ENCODE results near the gene THRAP3. TPM values are rescaled to one million over a fixed set of nuclear protein-coding genes. Genes with fewer than 3 reads are reported as not detected.
A peak's percentile ranks its signal among the peaks of the same experiment; 100 is the strongest.

The THRAP3 gene
- total RNA-seq, 1 experiment from 2014 or later = 160 TPM

DNA sequence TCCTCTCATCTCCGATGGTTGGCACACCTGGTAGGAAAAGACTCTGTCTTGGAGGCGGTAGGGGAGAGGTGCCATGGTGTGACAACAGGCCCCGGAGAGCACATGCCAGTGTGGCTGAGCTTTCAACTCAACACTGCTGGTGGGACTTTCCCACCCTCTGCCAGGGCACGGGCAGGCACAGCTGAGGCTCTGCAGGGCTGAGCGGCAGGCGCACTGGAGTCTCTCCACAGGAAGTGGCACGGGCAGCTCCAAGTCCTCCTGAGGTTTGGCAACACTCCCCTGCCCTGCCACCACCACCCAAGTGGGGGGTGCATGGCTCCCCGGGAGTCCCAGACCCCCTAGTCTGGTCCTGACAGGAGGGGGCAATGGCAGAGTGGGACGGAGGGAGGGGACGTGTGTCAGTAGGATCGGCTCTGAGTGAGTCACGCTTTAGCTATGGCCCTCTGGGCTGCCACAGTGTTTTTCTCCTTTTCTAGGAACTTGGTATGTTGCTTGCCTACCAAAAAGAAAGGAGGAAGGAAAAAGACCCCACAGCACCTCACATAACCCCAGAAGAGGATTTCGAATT is 126.5 kb downstream of the THRAP3 start:
- ATAC-seq = no peak
- H3K4me1 Mint-ChIP-seq = peaks cover 8% of the 10 kb centered on the region
- TF ChIP-seq, protein P1, sequence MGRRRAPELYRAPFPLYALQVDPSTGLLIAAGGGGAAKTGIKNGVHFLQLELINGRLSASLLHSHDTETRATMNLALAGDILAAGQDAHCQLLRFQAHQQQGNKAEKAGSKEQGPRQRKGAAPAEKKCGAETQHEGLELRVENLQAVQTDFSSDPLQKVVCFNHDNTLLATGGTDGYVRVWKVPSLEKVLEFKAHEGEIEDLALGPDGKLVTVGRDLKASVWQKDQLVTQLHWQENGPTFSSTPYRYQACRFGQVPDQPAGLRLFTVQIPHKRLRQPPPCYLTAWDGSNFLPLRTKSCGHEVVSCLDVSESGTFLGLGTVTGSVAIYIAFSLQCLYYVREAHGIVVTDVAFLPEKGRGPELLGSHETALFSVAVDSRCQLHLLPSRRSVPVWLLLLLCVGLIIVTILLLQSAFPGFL (CRISPR knock-in tag; IDR thresholded peaks at IDR 0.05; ENCODE audit: borderline replicate concordance) = no peak
- no peak for TF ChIP-seq TEAD4 (CRISPR knock-in tag; IDR thresholded peaks at IDR 0.05)
- TF ChIP-seq, protein P2, sequence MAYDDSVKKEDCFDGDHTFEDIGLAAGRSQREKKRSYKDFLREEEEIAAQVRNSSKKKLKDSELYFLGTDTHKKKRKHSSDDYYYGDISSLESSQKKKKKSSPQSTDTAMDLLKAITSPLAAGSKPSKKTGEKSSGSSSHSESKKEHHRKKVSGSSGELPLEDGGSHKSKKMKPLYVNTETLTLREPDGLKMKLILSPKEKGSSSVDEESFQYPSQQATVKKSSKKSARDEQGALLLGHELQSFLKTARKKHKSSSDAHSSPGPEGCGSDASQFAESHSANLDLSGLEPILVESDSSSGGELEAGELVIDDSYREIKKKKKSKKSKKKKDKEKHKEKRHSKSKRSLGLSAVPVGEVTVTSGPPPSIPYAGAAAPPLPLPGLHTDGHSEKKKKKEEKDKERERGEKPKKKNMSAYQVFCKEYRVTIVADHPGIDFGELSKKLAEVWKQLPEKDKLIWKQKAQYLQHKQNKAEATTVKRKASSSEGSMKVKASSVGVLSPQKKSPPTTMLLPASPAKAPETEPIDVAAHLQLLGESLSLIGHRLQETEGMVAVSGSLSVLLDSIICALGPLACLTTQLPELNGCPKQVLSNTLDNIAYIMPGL (CRISPR knock-in tag; IDR thresholded peaks at IDR 0.05) = no peak
- TF ChIP-seq, protein P3, sequence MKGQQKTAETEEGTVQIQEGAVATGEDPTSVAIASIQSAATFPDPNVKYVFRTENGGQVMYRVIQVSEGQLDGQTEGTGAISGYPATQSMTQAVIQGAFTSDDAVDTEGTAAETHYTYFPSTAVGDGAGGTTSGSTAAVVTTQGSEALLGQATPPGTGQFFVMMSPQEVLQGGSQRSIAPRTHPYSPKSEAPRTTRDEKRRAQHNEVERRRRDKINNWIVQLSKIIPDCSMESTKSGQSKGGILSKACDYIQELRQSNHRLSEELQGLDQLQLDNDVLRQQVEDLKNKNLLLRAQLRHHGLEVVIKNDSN (CRISPR knock-in tag; IDR thresholded peaks at IDR 0.05) = no peak
- no peak for TF ChIP-seq ZNF121 (CRISPR knock-in tag; IDR thresholded peaks at IDR 0.05)
- TF ChIP-seq, protein P4, sequence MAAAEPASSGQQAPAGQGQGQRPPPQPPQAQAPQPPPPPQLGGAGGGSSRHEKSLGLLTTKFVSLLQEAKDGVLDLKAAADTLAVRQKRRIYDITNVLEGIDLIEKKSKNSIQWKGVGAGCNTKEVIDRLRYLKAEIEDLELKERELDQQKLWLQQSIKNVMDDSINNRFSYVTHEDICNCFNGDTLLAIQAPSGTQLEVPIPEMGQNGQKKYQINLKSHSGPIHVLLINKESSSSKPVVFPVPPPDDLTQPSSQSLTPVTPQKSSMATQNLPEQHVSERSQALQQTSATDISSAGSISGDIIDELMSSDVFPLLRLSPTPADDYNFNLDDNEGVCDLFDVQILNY (CRISPR knock-in tag; IDR thresholded peaks at IDR 0.05) = no peak
- no peak for TF ChIP-seq EMX1 (CRISPR knock-in tag; IDR thresholded peaks at IDR 0.05)
- TF ChIP-seq ERG (CRISPR knock-in tag; IDR thresholded peaks at IDR 0.05) = no peak
- TF ChIP-seq ETV6 (CRISPR knock-in tag; IDR thresholded peaks at IDR 0.05) = no peak
- no peak for TF ChIP-seq ZNF671 (CRISPR knock-in tag; IDR thresholded peaks at IDR 0.05)
- peak overlapping the region; percentile 30; the same call in 1 of the 2 replicates for H3K27ac Mint-ChIP-seq
- H3K9me3 Mint-ChIP-seq = no peaks in the 10 kb centered on the region
- peaks cover 31% of the 10 kb centered on the region for H3K36me3 Mint-ChIP-seq
- no peak for DNase-seq (ENCODE audit: low spot score)
- POLR2A ChIA-PET = no interaction called here
- no peak overlapping the region for H3K4me3 Mint-ChIP-seq
- no peaks in the 10 kb centered on the region for H3K27me3 Mint-ChIP-seq (ENCODE audit: low read depth)
- CTCF ChIA-PET = interaction anchor here (1.2 to 7.0 kb wide), 4 partner anchors 9 to 69 kb away, joined by 3 to 72 read pairs (median 20); no protein-coding TSS in a partner anchor

DNA sequence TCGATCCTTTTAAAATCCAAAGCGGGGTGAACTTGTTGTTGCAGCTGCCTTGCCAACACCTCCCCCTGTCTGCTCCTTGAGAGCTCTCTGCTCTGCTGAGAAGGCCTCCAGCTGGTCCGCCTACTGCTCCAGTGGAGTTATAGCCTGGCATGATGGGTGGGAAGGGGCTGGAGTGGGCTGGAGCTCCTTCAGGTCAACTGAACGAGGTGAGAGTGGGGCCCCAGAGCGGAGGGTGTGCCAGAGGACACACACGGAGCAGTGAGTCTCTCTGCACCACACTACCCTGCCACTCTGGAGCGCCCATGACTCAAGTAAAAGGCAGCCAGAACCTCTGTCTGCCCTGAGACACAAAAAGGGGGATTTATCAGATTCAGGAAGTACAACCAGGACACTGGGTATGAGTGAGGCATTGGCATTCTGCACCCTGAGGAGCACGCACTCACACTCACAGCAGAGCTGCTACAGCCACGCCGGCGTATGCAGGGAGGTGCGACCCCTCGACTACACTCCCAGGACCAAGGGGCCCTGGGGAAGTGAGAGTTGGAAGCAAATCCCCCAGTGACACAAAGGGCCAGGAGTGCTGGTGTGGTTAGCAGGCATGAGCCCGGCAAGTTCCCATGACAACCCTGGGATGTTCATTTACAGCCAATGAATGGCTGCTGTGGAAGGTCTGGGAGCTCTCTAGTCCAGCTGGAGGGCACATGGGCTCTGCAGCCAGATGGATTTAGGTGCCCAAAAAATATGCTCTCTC is 127.2 kb downstream of the THRAP3 start:
- H3K9me3 Mint-ChIP-seq = no peaks in the 10 kb centered on the region
- H3K4me3 Mint-ChIP-seq = no peak overlapping the region
- ATAC-seq = no peak
- no peak for DNase-seq (ENCODE audit: low spot score)
- POLR2A ChIA-PET = no interaction called here
- peaks cover 35% of the 10 kb centered on the region for H3K36me3 Mint-ChIP-seq
- H3K27ac Mint-ChIP-seq = peak overlapping the region; percentile 53
- H3K4me1 Mint-ChIP-seq = peaks cover 8% of the 10 kb centered on the region
- H3K27me3 Mint-ChIP-seq (ENCODE audit: low read depth) = no peaks in the 10 kb centered on the region
- CTCF ChIA-PET = interaction anchor here (1.2 to 7.0 kb wide), 4 partner anchors 9 to 68 kb away, joined by 3 to 72 read pairs (median 20); no protein-coding TSS in a partner anchor
- TF ChIP-seq, protein P5, sequence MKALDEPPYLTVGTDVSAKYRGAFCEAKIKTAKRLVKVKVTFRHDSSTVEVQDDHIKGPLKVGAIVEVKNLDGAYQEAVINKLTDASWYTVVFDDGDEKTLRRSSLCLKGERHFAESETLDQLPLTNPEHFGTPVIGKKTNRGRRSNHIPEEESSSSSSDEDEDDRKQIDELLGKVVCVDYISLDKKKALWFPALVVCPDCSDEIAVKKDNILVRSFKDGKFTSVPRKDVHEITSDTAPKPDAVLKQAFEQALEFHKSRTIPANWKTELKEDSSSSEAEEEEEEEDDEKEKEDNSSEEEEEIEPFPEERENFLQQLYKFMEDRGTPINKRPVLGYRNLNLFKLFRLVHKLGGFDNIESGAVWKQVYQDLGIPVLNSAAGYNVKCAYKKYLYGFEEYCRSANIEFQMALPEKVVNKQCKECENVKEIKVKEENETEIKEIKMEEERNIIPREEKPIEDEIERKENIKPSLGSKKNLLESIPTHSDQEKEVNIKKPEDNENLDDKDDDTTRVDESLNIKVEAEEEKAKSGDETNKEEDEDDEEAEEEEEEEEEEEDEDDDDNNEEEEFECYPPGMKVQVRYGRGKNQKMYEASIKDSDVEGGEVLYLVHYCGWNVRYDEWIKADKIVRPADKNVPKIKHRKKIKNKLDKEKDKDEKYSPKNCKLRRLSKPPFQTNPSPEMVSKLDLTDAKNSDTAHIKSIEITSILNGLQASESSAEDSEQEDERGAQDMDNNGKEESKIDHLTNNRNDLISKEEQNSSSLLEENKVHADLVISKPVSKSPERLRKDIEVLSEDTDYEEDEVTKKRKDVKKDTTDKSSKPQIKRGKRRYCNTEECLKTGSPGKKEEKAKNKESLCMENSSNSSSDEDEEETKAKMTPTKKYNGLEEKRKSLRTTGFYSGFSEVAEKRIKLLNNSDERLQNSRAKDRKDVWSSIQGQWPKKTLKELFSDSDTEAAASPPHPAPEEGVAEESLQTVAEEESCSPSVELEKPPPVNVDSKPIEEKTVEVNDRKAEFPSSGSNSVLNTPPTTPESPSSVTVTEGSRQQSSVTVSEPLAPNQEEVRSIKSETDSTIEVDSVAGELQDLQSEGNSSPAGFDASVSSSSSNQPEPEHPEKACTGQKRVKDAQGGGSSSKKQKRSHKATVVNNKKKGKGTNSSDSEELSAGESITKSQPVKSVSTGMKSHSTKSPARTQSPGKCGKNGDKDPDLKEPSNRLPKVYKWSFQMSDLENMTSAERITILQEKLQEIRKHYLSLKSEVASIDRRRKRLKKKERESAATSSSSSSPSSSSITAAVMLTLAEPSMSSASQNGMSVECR (CRISPR knock-in tag; IDR thresholded peaks at IDR 0.05; ENCODE audit: borderline replicate concordance) = no peak
- TF ChIP-seq TEAD1 (CRISPR knock-in tag; IDR thresholded peaks at IDR 0.05) = no peak
- no peak for TF ChIP-seq FOXK1 (CRISPR knock-in tag; IDR thresholded peaks at IDR 0.05)
- no peak for TF ChIP-seq NFE2L1 (CRISPR knock-in tag; IDR thresholded peaks at IDR 0.05)
- no peak for TF ChIP-seq CTCF (IDR thresholded peaks at IDR 0.05)
- TF ChIP-seq, protein P6, sequence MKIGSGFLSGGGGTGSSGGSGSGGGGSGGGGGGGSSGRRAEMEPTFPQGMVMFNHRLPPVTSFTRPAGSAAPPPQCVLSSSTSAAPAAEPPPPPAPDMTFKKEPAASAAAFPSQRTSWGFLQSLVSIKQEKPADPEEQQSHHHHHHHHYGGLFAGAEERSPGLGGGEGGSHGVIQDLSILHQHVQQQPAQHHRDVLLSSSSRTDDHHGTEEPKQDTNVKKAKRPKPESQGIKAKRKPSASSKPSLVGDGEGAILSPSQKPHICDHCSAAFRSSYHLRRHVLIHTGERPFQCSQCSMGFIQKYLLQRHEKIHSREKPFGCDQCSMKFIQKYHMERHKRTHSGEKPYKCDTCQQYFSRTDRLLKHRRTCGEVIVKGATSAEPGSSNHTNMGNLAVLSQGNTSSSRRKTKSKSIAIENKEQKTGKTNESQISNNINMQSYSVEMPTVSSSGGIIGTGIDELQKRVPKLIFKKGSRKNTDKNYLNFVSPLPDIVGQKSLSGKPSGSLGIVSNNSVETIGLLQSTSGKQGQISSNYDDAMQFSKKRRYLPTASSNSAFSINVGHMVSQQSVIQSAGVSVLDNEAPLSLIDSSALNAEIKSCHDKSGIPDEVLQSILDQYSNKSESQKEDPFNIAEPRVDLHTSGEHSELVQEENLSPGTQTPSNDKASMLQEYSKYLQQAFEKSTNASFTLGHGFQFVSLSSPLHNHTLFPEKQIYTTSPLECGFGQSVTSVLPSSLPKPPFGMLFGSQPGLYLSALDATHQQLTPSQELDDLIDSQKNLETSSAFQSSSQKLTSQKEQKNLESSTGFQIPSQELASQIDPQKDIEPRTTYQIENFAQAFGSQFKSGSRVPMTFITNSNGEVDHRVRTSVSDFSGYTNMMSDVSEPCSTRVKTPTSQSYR (CRISPR knock-in tag; IDR thresholded peaks at IDR 0.05) = no peak
- TF ChIP-seq, protein P4 (CRISPR knock-in tag; IDR thresholded peaks at IDR 0.05) = no peak
- TF ChIP-seq SOX15 (CRISPR knock-in tag; IDR thresholded peaks at IDR 0.05) = no peak
